GM21825 (cell line): ENCODE measurements around the gene PTPN6.

Experiments
- ATAC-seq: cut with Tn5 transposase; IDR thresholded peaks from one replicate; pipeline ENCODE4 v1.9.1; 2021; ENCODE audit warnings: mild to moderate bottlenecking, moderate library complexity; ENCODE audit not compliant: unreplicated experiment

Gene PTPN6

GRCh38 chr12:6938353-6939190, 12.6 kb upstream of the PTPN6 start:
- no peak for ATAC-seq

DNA sequence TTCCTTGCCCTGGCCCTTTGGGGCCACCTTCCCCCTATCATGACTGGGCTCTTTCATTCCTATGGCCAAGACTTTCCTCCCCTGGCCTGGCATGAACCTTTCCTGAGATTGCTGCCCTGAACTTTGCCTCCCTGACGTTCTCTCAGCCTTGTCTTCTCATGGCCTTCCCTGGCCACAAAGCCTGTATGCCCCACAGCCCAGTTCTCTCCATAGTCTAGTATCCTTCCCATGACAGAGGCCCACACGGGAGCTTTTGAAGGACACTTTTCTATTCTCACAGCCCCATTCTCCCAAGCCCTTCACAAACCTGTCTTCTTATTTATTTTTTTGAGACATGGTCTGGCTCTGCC, 12.0 kb upstream of the PTPN6 start:
- no peak for ATAC-seq

DNA sequence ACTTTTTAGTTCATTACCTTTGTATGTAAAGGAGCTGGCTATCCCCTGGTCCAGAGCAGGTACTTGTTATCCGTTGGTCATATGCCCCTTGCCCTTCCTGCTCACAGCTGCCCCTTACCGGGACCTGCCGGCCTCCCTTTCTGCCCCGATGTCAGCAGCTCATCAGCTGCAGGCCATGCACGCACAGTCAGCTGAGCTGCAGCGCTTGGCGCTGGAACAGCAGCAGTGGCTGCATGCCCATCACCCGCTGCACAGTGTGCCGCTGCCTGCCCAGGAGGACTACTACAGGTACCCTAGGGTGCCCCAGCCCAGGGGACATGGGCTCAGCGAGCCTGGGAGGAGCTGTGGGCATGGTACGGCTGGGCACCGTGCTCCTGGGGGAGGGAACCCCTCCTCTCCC, 9.9 kb upstream of the PTPN6 start:
- no peak for ATAC-seq

- no peak for ATAC-seq
Measured at GRCh38 chr12:6941782-6942181, 9.4 kb upstream of the PTPN6 start.

DNA sequence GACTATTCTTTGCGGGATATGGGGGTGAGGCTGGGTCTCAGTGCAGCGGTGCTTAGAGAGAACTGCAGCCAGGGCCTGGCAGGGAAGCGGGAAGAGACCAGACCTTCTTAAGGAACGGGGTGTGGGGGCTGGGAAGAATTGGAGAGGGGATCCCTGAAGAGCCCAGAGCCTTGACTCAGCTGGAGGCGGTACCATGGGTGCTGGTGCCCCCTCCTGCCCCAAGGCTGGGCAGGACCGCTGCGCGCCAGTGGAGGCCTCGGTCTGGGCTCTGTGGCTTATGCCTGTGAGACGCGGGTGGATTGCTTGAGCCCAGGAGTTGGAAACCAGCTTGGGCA, 8.9 kb upstream of the PTPN6 start:
- ATAC-seq = no peak

- ATAC-seq = peak; percentile 31
Measured at GRCh38 chr12:6943389-6943721, 7.8 kb upstream of the PTPN6 start.

DNA sequence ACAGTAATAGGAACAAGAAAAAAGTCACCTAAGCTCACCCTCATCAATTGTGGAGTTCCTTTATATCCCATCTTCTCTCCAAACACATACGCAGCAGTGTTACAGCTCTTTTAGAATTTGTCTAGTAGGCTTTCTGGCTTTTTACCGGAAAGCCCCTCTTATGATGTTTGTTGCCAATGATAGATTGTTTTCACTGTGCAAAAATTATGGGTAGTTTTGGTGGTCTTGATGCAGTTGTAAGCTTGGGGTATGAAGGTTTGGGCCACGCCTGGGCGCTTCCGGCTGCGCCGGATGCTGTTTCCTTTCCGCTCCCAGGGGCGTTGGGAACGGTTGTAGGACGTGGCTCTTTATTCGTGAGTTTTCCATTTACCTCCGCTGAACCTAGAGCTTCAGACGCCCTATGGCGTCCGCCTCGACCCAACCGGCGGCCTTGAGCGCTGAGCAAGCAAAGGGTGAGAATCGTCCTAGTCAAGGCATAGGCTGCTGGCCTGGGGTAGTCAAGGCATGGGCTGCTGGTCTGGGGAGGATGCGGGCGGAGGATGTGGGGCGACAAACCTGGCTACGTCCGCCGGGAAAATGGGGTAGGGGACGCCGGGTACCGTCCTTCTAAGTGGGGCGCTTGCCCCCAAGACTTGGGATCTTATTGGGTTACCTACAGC, 7.3 kb upstream of the PTPN6 start, which contains the start of the genes C12orf57 and RNU7-1:
Gene C12orf57, plus strand, starts transcription at position 301 of the 659 bp plus-strand sequence. Its CDS starts 100 bp downstream, at position 401.
Gene RNU7-1, plus strand, starts transcription at position 95 of the 659 bp plus-strand sequence.
- peak; percentile 28 for ATAC-seq

- ATAC-seq = peak; percentile 30
Measured at GRCh38 chr12:6944381-6945186, 6.6 kb upstream of the PTPN6 start.

GRCh38 chr12:6945613-6946012, 5.5 kb upstream of the PTPN6 start:
- no peak for ATAC-seq

- ATAC-seq = peak; percentile 19
Measured at GRCh38 chr12:6946033-6946919, 4.9 kb upstream of the PTPN6 start.

- no peak for ATAC-seq
Measured at GRCh38 chr12:6946920-6947374, 4.2 kb upstream of the PTPN6 start.

- ATAC-seq = no peak
Measured at GRCh38 chr12:6947615-6948014, 3.5 kb upstream of the PTPN6 start.

DNA sequence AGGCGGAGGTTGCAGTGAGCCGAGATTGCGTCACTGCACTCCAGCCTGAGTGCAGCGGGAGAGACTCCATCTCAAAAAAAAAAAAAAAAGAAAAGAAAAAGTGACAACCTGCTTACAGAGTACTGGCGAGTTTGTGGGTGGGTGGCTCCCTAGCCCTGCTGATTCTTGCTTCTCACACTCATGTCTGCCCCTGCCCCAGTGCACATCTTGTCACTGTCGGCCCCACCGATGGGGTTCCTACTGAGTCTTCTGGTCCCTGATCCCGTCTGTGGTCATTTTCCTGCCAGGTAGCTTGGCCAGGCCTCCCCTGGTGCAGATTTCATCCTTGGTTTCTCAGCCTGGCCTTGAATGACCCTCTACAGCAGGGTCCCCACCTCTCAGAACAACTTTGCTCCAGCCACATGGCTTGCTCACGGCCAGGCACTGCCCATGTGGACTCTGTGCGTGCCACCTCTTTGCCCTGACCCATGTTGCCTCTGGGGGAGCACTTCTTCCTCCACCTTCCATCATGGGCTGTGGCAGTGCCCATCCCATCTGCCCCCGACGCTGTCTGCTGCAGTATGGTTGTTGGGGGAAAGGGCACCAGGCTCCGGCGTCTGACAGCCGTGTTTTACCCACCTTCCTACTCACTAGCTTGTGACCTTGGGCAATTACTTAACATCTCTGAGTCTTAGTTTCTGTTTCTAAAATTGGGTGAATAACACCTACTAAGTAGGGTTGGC, 2.1 kb upstream of the PTPN6 start:
- ATAC-seq = no peak

DNA sequence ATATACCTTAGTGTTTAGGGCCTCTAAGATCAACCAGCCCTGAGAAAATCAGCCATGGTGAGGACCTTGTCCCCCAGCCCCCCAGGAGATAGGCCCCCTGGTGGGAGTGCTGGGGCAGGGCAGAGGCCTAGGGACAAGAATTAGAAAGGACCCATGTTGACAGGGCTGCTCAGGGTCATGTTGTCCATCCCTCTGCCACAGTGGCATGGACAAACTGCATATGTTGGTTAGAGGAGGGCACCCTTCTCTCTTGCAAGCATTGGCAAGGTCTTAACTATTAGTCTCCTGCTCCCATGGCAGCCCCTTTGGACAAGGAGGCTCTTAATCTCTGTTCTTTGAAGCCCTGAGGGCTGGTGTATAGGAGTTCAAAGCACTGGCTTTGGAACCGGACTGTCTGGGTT, 755 bp upstream of the PTPN6 start:
- no peak for ATAC-seq

GRCh38 chr12:6951551-6952120, 480 bp downstream of the PTPN6 start:
- ATAC-seq = no peak

GRCh38 chr12:6952121-6952862, 1.1 kb downstream of the PTPN6 start:
- no peak for ATAC-seq

- ATAC-seq = no peak
Measured at GRCh38 chr12:6952863-6953441, 1.8 kb downstream of the PTPN6 start.

DNA sequence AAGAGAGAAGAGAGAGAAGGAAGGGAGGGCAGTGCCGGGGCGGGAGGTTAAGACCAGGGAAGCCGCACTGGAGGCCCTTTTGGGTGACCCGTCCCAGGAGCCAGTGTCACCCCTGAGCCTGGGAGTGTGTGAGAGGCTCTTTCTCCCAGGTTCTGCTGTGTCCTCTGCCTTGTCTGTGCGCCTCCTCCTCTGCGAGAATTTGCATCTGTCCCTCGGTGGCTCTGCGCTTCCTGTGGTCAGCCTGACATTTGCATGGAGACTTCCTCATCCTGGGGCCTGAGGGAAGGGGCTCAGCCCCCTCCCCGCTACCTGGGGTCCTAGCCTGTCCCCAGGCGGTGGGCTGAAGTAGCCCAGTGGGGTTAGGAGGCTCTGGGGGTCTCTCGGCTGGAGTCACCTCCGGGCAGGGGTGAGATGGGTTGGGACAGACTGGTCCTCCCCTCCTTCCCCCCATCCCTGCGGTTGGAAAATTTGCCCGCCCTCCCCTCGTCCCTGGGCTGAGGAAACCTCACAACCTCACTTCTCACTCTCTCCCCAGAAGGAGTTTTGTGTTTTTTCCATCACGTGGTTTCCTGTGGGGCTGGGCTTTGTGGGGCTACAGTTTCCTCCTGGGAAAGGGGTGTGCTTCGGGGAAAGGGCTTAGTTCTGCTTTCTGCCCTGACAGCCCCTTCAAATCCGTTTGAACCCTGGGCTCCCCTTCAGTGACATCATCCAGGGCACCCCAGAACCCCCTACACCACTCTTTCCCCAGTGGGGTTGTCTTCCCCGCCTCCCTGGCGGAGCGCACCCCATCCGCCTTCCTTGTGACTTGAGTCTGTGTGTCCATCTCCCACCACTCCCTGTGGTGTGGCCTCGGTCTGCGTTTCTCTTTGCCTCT, 2.5 kb downstream of the PTPN6 start:
- peak; percentile 35 for ATAC-seq
